Measurements from ENCODE around the gene TBCE. TPM values are rescaled to one million over a fixed set of nuclear protein-coding genes. Genes with fewer than 3 reads are reported as not detected.

The TBCE gene
- total and polyA plus RNA-seq, 4 donors = 9.5 to 19.7 (median 14.1) TPM

GRCh38 chr1:235410467-235410866 lies 43.2 kb downstream of the TBCE start:
- H3K36me3 ChIP-seq (ENCODE audit: control insufficient read depth in 4 of 4, insufficient read depth in 3 of 4, low read depth in 1 of 4, low read length in 3 of 4) = peaks cover 0 to 5% (median 2%) of the 10 kb centered on the region in 4 donors
- TF ChIP-seq YY1 (IDR thresholded peaks at IDR 0.05) (no peak), TAF1 (conservative IDR thresholded peaks at IDR 0.05) (no peak), FOXA2 (IDR thresholded peaks at IDR 0.05) (no peak), SP1 (IDR thresholded peaks at IDR 0.05) (no peak), FOXA1 (IDR thresholded peaks at IDR 0.05) (no peak), RXRA (IDR thresholded peaks at IDR 0.05) (no peak), EGR1 (IDR thresholded peaks at IDR 0.05; ENCODE audit: low read depth in 2 of 2) (no peak), HNF4G (IDR thresholded peaks at IDR 0.05) (no peak), NR2F2 (IDR thresholded peaks at IDR 0.05) (no peak), RAD21 (IDR thresholded peaks at IDR 0.05) (no peak), JUND (IDR thresholded peaks at IDR 0.05) (no peak), GABPA (IDR thresholded peaks at IDR 0.05 in 1 of 2, conservative IDR thresholded peaks at IDR 0.05 in 1 of 2) (no peak), MAX (IDR thresholded peaks at IDR 0.05) (no peak), HNF4A (conservative IDR thresholded peaks at IDR 0.05) (no peak)
- TF ChIP-seq, protein P1, sequence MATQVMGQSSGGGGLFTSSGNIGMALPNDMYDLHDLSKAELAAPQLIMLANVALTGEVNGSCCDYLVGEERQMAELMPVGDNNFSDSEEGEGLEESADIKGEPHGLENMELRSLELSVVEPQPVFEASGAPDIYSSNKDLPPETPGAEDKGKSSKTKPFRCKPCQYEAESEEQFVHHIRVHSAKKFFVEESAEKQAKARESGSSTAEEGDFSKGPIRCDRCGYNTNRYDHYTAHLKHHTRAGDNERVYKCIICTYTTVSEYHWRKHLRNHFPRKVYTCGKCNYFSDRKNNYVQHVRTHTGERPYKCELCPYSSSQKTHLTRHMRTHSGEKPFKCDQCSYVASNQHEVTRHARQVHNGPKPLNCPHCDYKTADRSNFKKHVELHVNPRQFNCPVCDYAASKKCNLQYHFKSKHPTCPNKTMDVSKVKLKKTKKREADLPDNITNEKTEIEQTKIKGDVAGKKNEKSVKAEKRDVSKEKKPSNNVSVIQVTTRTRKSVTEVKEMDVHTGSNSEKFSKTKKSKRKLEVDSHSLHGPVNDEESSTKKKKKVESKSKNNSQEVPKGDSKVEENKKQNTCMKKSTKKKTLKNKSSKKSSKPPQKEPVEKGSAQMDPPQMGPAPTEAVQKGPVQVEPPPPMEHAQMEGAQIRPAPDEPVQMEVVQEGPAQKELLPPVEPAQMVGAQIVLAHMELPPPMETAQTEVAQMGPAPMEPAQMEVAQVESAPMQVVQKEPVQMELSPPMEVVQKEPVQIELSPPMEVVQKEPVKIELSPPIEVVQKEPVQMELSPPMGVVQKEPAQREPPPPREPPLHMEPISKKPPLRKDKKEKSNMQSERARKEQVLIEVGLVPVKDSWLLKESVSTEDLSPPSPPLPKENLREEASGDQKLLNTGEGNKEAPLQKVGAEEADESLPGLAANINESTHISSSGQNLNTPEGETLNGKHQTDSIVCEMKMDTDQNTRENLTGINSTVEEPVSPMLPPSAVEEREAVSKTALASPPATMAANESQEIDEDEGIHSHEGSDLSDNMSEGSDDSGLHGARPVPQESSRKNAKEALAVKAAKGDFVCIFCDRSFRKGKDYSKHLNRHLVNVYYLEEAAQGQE (IDR thresholded peaks at IDR 0.05) = no peak
- TF ChIP-seq, protein P2, sequence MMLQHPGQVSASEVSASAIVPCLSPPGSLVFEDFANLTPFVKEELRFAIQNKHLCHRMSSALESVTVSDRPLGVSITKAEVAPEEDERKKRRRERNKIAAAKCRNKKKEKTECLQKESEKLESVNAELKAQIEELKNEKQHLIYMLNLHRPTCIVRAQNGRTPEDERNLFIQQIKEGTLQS (IDR thresholded peaks at IDR 0.05) = no peak
- TF ChIP-seq, protein P3, sequence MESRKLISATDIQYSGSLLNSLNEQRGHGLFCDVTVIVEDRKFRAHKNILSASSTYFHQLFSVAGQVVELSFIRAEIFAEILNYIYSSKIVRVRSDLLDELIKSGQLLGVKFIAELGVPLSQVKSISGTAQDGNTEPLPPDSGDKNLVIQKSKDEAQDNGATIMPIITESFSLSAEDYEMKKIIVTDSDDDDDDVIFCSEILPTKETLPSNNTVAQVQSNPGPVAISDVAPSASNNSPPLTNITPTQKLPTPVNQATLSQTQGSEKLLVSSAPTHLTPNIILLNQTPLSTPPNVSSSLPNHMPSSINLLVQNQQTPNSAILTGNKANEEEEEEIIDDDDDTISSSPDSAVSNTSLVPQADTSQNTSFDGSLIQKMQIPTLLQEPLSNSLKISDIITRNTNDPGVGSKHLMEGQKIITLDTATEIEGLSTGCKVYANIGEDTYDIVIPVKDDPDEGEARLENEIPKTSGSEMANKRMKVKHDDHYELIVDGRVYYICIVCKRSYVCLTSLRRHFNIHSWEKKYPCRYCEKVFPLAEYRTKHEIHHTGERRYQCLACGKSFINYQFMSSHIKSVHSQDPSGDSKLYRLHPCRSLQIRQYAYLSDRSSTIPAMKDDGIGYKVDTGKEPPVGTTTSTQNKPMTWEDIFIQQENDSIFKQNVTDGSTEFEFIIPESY (IDR thresholded peaks at IDR 0.05) = no peak
- no peak overlapping the region for H3K4me3 ChIP-seq (ENCODE audit: low read depth in 1 of 3, low read length in 3 of 3)
- H3K27me3 ChIP-seq (ENCODE audit: control insufficient read depth in 4 of 4, insufficient read depth in 4 of 4, low read length in 3 of 4) = no peaks in the 10 kb centered on the region
- no peaks in the 10 kb centered on the region for H3K9me3 ChIP-seq (ENCODE audit: control insufficient read depth in 4 of 4, low read length in 3 of 4)
- DNase-seq (ENCODE audit: low spot score) = no peak
- H3K4me1 ChIP-seq (ENCODE audit: control insufficient read depth in 4 of 4, insufficient read depth in 4 of 4, low read length in 3 of 4) = peaks cover 10 to 33% (median 27%) of the 10 kb centered on the region in 4 donors
- no peak overlapping the region for H3K9ac ChIP-seq (ENCODE audit: low read depth in 1 of 2, low read length in 2 of 2)
- H3K27ac ChIP-seq (ENCODE audit: low read depth in 1 of 2, low read length in 2 of 2) = no peak overlapping the region
- 95% methylated on average over 5 of the region's 5 CpGs for WGBS

All from liver (tissue), 9 donors.